Lung (tissue), 12 donors: ENCODE measurements around the gene CD53. TPM values are rescaled to one million over a fixed set of nuclear protein-coding genes. Genes with fewer than 3 reads are reported as not detected.

Source experiments
- ATAC-seq: fragments of 200-7000 bp; cut with Tn5 transposase; one replicate; pipeline ENCODE4 v1.9.1; 2020; ENCODE audit warnings: moderate number of reproducible peaks; ENCODE audit not compliant: insufficient read depth, low FRiP score
- DNase-seq, 3 donors: peaks; one replicate each; pipeline ENCODE4 v3.0.0-alpha.2; 2013 to 2017
- H3K27ac ChIP-seq, 2 donors: one replicate each; pipeline ENCODE4 v1.5.1; 2013; ENCODE audit warnings: mild to moderate bottlenecking in 2 of 2, moderate library complexity in 2 of 2, control low read depth in 1 of 2, inconsistent platforms in 1 of 2, low read depth in 1 of 2, low read length in 1 of 2
- H3K27me3 ChIP-seq, 3 donors: one replicate each; pipeline ENCODE4 v1.5.1; 2013; ENCODE audit warnings: low read length in 2 of 3; ENCODE audit not compliant: control insufficient read depth in 3 of 3, insufficient read depth in 3 of 3
- H3K36me3 ChIP-seq, 4 donors: one replicate each; pipeline ENCODE4 v1.5.1; 2013; ENCODE audit warnings: low read length in 4 of 4, mild to moderate bottlenecking in 1 of 4, moderate library complexity in 1 of 4; ENCODE audit not compliant: control insufficient read depth in 4 of 4, insufficient read depth in 4 of 4
- H3K4me1 ChIP-seq, 5 donors: one replicate each; pipeline ENCODE4 v1.5.1; 2013; ENCODE audit warnings: low read length in 5 of 5, mild to moderate bottlenecking in 2 of 5, moderate library complexity in 1 of 5; ENCODE audit not compliant: control insufficient read depth in 5 of 5, insufficient read depth in 5 of 5
- H3K4me3 ChIP-seq: one replicate; pipeline ENCODE4 v1.5.1; 2013; ENCODE audit warnings: mild to moderate bottlenecking, control low read depth, moderate library complexity
- H3K9ac ChIP-seq, 2 donors: one replicate each; pipeline ENCODE4 v1.5.1; 2013; ENCODE audit warnings: low read length in 2 of 2, control low read depth in 1 of 2; ENCODE audit not compliant: insufficient read depth in 1 of 2
- H3K9me3 ChIP-seq, 4 donors: one replicate each; pipeline ENCODE4 v1.5.1; 2013; ENCODE audit warnings: low read length in 3 of 4, mild to moderate bottlenecking in 1 of 4, moderate library complexity in 1 of 4; ENCODE audit not compliant: control insufficient read depth in 4 of 4, insufficient read depth in 3 of 4
- CTCF ChIP-seq: IDR thresholded peaks from 2 replicates; pipeline ENCODE4 v1.5.1; 2012; ENCODE audit warnings: mild to moderate bottlenecking; ENCODE audit errors: control extremely low read depth, extremely low read depth
- WGBS, 2 donors: extraction: QIAGEN DNeasy Blood & Tissue Kit; methylation state at CpG; one replicate each; pipeline ENCODE4 v1.1.7; 2013; 5-methylcytosine and 5-hydroxymethylcytosine counted together
- polyA plus RNA-seq, 2 donors: library from polyadenylated mRNA; stranded (reverse); fragments of 200-250 nt; gene quantifications; one replicate each; pipeline ENCODE4 v1.2.1, GENCODE V29; 2013
- total RNA-seq, 2 donors: library from RNA; depleted of rRNA in 1 of 2; stranded (reverse); fragments of >200 nt in 1 of 2; gene quantifications; one replicate each; pipeline ENCODE4 v1.2.1, GENCODE V29; 2014 to 2021
- donor health status: control.
- donor health status: control.
- donor health status: Bipolar disorder and iron deficiency.
- donor health status: healthy.
- donor health status: DM: yes; HTN: yes; CAD: no.

The CD53 gene
- total and polyA plus RNA-seq, 4 donors: 41.2 to 583 (median 88.7) TPM

DNA sequence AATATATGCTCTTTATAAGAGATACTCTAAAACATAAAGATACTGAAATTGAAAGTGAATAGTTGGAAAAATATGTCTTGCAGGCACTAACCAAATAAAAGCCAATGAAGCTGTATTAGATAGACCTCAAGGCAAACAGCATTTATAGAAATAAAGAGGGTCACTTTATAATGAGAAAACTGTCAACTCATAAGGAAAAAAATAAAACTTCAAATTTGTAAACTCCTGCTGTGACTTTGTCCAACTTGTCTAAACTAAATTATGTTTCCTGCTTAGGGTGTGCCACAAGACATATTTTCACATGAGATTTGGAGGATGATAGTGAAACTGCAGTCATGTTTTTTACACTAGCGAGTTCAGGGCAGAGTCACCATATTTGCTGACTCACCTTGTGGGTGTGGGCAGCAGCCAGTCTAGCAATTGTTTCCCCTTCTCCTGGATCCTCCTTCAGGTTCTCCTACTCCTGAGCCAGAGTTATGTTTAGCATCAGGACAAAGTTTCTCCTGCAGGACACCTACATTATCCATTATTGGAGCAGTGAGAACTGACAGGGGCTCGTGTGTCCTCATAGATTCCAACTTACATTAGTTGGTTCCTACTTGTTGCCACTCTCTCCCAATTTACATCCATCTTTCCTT lies 43.8 kb downstream of the CD53 start:
- H3K4me1 ChIP-seq: no peaks in the 10 kb centered on the region
- peak in 1 of 3 donors; percentile 0 for DNase-seq
- no peak overlapping the region for H3K27ac ChIP-seq
- H3K36me3 ChIP-seq: no peaks in the 10 kb centered on the region
- no peak overlapping the region for H3K9ac ChIP-seq
- WGBS, 2 donors: 14 to 23% methylated on average over 2 of the region's 2 CpGs
- H3K4me3 ChIP-seq: no peak overlapping the region
- no peak for TF ChIP-seq CTCF
- peaks cover 0 to 3% (median 0%) of the 10 kb centered on the region in 4 donors for H3K9me3 ChIP-seq
- no peak for ATAC-seq
- H3K27me3 ChIP-seq: no peaks in the 10 kb centered on the region

- no peaks in the 10 kb centered on the region for H3K4me1 ChIP-seq
- H3K36me3 ChIP-seq: no peaks in the 10 kb centered on the region
- H3K4me3 ChIP-seq: no peak overlapping the region
- TF ChIP-seq CTCF: no peak
- no peak overlapping the region for H3K27ac ChIP-seq
- H3K27me3 ChIP-seq: no peaks in the 10 kb centered on the region
- no peaks in the 10 kb centered on the region for H3K9me3 ChIP-seq
- DNase-seq (no peak), ATAC-seq (no peak)
- WGBS, 2 donors: 88 to 92% methylated on average over 1 of the region's 1 CpG
- H3K9ac ChIP-seq: no peak overlapping the region
Measured at GRCh38 chr1:110918016-110918415, 45.1 kb downstream of the CD53 start.

DNA sequence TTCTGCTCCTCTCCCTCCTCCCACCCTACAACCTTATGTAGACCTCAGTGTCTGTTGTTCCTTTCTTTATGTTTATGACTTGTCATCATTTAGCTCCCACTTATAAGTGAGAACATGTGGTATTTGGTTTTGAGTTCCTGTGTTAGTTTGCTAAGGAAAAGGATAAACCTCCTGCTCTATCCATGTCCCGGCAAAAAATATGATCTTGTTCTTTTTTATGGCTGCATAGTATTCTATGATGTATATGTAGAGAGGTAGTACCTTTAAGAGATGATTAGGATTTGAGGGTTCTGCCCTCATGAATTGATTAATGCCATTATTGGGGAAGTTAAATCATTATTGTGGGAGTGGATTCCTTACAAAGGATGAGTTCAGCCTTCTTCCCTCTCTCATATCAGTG lies 49.0 kb downstream of the CD53 start:
- WGBS, 2 donors: 93 to 96% methylated on average over 1 of the region's 1 CpG
- no peak overlapping the region for H3K4me3 ChIP-seq
- ATAC-seq (no peak), DNase-seq (no peak)
- no peak for TF ChIP-seq CTCF
- H3K36me3 ChIP-seq: no peaks in the 10 kb centered on the region
- H3K4me1 ChIP-seq: no peaks in the 10 kb centered on the region
- no peak overlapping the region for H3K9ac ChIP-seq
- H3K9me3 ChIP-seq: peaks cover 0 to 3% (median under 1%) of the 10 kb centered on the region in 4 donors
- no peaks in the 10 kb centered on the region for H3K27me3 ChIP-seq
- H3K27ac ChIP-seq: no peak overlapping the region
